OCI-LY1 (cell line): ENCODE data around the gene ZNF487.

ENCODE experiments used
- H2AFZ ChIP-seq: fragments of 200-600 bp; sonication (generic), shearing (Covaris generic); 2 replicates; pipeline ENCODE4 v1.6.0; 2014; ENCODE audit warnings: antibody characterized with exemption, mild to moderate bottlenecking, low read length
- H3F3A ChIP-seq: fragments of 200-600 bp; sonication (generic), shearing (Covaris generic); 2 replicates; pipeline ENCODE4 v1.6.0; 2014; ENCODE audit warnings: mild to moderate bottlenecking, antibody characterized with exemption, low read length, moderate library complexity; ENCODE audit not compliant: insufficient read depth
- H3K27ac ChIP-seq: fragments of 200-600 bp; sonication (generic); 2 replicates; pipeline ENCODE4 v1.5.1; 2014; ENCODE audit warnings: low read length, mixed run types, mild to moderate bottlenecking, low read depth; ENCODE audit not compliant: poor library complexity, severe bottlenecking
- H3K27me3 ChIP-seq: fragments of 200-600 bp; sonication (generic); 2 replicates; pipeline ENCODE4 v1.6.0; 2014; ENCODE audit warnings: antibody characterized with exemption, mild to moderate bottlenecking, low read length, moderate library complexity; ENCODE audit not compliant: insufficient read depth
- H3K36me3 ChIP-seq: fragments of 200-600 bp; sonication (generic); 2 replicates; pipeline ENCODE4 v1.6.1; 2014; ENCODE audit warnings: mild to moderate bottlenecking, antibody characterized with exemption, low read length, moderate library complexity, mixed read lengths; ENCODE audit not compliant: insufficient read depth
- H3K4me1 ChIP-seq: fragments of 200-600 bp; sonication (generic); 2 replicates; pipeline ENCODE4 v1.5.1; 2014; ENCODE audit warnings: mild to moderate bottlenecking, low read length, moderate library complexity; ENCODE audit not compliant: insufficient read depth, severe bottlenecking
- H3K4me2 ChIP-seq: fragments of 200-600 bp; sonication (generic), shearing (Covaris generic); 2 replicates; pipeline ENCODE4 v1.6.1; 2014; ENCODE audit warnings: low read length
- H3K4me3 ChIP-seq: fragments of 200-600 bp; sonication (generic); 2 replicates; pipeline ENCODE4 v1.5.1; 2014; ENCODE audit warnings: low read length, low read depth, mild to moderate bottlenecking, mixed read lengths; ENCODE audit not compliant: poor library complexity, severe bottlenecking
- H3K79me2 ChIP-seq: fragments of 200-600 bp; shearing (Covaris generic); 2 replicates; pipeline ENCODE4 v1.6.1; 2016; ENCODE audit warnings: mixed run types, low read length, mixed read lengths; ENCODE audit not compliant: insufficient read depth
- H3K9ac ChIP-seq: fragments of 200-600 bp; sonication (generic), shearing (Covaris generic); 2 replicates; pipeline ENCODE4 v1.6.1; 2014; ENCODE audit warnings: mild to moderate bottlenecking, low read length, mixed read lengths
- H3K9me2 ChIP-seq: fragments of 200-600 bp; sonication (generic), shearing (Covaris generic); 2 replicates; pipeline ENCODE4 v1.6.1; 2014; ENCODE audit warnings: low read depth, mild to moderate bottlenecking, low read length, mixed read lengths
- H3K9me3 ChIP-seq: fragments of 200-600 bp; shearing (Covaris generic); 2 replicates; pipeline ENCODE4 v1.6.1; 2014; ENCODE audit warnings: low read length, mixed read lengths
- H4K20me1 ChIP-seq: fragments of 200-600 bp; sonication (generic), shearing (Covaris generic); 2 replicates; pipeline ENCODE4 v1.6.0; 2016; ENCODE audit warnings: mild to moderate bottlenecking, low read length; ENCODE audit not compliant: insufficient read depth
- EZH2 ChIP-seq: fragments of 200-600 bp; sonication (generic), shearing (Covaris generic); IDR thresholded peaks from 2 replicates; pipeline ENCODE4 v1.8.0; 2017; ENCODE audit warnings: borderline replicate concordance, mixed run types, mild to moderate bottlenecking, antibody characterized with exemption, low read length, moderate library complexity, mixed read lengths
- TF ChIP-seq, protein P1 (sequence below): fragments of 200-600 bp; sonication (generic), shearing (Covaris generic); IDR thresholded peaks from 2 replicates; pipeline ENCODE4 v1.5.1; 2017; ENCODE audit warnings: mild to moderate bottlenecking, antibody characterized with exemption, low read length, moderate library complexity, mixed read lengths

Gene ZNF487

DNA sequence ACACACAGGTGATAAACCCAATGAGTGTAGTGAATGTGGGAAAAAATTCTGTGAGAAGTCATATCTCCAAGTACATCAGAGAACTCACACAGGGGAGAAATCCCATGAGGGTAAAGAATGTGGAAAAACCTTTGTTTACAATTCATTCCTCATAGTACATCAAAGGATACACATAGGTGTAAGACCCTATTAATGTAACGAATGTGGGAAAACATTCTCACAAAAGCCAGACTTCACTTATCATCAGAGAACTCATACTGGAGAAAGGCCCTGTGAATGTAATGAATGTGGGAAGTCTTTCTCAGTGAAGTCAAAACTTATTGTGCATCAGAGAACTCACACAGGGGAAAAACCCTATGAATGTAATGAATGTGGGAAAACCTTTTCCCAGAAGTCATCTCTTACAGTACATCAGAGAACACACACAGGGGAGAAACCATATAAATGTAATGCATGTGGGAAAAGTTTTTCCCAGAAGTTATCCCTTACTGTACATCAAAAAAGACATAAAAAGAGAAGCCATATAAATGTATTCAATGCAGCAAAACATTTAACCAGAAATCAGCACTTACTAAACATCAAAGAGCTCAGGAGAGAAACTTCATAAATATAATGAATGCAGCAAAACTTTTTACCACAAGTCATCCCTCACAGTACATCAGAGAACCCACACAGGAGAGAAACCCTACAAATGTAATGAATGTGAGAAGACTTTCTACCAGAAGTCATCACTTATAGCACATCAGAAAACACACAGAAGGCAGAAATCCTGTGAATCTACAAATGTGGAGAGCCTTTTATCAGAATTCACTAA is 87.7 kb downstream of the ZNF487 start:
- Histone ChIP-seq H3K4me1 (no peaks in the 10 kb centered on the region), H4K20me1 (no peaks in the 10 kb centered on the region), H3K9me2 (no peaks in the 10 kb centered on the region), H3K9me3 (peaks cover 33% of the 10 kb centered on the region), H3F3A (no peaks in the 10 kb centered on the region), H3K79me2 (no peaks in the 10 kb centered on the region), H3K36me3 (no peaks in the 10 kb centered on the region), H3K4me3 (no peak overlapping the region), H2AFZ (no peak overlapping the region), H3K4me2 (no peak overlapping the region), H3K27me3 (no peaks in the 10 kb centered on the region), H3K9ac (no peak overlapping the region), H3K27ac (no peak overlapping the region)
- no peak for TF ChIP-seq EZH2
- TF ChIP-seq, protein P1, sequence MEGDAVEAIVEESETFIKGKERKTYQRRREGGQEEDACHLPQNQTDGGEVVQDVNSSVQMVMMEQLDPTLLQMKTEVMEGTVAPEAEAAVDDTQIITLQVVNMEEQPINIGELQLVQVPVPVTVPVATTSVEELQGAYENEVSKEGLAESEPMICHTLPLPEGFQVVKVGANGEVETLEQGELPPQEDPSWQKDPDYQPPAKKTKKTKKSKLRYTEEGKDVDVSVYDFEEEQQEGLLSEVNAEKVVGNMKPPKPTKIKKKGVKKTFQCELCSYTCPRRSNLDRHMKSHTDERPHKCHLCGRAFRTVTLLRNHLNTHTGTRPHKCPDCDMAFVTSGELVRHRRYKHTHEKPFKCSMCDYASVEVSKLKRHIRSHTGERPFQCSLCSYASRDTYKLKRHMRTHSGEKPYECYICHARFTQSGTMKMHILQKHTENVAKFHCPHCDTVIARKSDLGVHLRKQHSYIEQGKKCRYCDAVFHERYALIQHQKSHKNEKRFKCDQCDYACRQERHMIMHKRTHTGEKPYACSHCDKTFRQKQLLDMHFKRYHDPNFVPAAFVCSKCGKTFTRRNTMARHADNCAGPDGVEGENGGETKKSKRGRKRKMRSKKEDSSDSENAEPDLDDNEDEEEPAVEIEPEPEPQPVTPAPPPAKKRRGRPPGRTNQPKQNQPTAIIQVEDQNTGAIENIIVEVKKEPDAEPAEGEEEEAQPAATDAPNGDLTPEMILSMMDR, result no peak
